ENCODE measurements around the gene TMCO6.

DNA sequence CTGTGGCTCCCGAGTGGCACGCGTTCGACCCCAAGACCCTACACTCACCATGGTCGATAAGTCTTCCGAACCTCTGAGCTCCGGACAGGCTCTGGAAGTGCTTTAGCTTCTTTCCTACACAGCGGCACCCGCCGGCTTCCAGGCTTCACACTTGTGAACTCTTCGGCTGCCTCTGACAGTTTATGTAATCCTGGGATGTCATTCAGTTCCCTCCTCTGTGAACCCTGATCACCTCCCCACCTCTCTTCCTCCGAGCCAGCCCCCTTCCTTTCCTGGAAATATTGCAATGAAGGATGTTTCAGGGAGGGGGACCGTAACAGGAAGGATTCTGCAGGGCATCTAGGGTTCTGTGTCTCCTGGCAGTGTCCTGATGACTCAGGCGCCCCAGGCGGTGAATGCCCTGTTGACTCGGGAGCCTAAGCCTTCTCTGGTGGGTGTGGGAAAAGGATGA is 6.2 kb upstream of the TMCO6 start, which contains the start of gene CD14:
- TF ChIP-seq, protein P1, sequence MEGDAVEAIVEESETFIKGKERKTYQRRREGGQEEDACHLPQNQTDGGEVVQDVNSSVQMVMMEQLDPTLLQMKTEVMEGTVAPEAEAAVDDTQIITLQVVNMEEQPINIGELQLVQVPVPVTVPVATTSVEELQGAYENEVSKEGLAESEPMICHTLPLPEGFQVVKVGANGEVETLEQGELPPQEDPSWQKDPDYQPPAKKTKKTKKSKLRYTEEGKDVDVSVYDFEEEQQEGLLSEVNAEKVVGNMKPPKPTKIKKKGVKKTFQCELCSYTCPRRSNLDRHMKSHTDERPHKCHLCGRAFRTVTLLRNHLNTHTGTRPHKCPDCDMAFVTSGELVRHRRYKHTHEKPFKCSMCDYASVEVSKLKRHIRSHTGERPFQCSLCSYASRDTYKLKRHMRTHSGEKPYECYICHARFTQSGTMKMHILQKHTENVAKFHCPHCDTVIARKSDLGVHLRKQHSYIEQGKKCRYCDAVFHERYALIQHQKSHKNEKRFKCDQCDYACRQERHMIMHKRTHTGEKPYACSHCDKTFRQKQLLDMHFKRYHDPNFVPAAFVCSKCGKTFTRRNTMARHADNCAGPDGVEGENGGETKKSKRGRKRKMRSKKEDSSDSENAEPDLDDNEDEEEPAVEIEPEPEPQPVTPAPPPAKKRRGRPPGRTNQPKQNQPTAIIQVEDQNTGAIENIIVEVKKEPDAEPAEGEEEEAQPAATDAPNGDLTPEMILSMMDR (IDR thresholded peaks at IDR 0.05): no peak
- no peak for TF ChIP-seq POLR2A (IDR thresholded peaks at IDR 0.05)
